PFSK-1 (cell line): ENCODE measurements around the gene PAX8.

Source experiments
- POLR2AphosphoS5 ChIP-seq: IDR thresholded peaks from 2 replicates; pipeline ENCODE4 v1.6.1; 2012; ENCODE audit warnings: low read depth, mild to moderate bottlenecking, control low read depth, low read length, moderate library complexity
- SIN3A ChIP-seq: IDR thresholded peaks from 2 replicates; pipeline ENCODE4 v1.6.1; 2012; ENCODE audit warnings: mild to moderate bottlenecking, low read length, moderate library complexity, borderline replicate concordance; ENCODE audit not compliant: insufficient read depth
- TAF1 ChIP-seq: IDR thresholded peaks from 2 replicates; pipeline ENCODE4 v1.6.1; 2012; ENCODE audit warnings: low read length, control low read depth, borderline replicate concordance; ENCODE audit not compliant: insufficient read depth

DNA sequence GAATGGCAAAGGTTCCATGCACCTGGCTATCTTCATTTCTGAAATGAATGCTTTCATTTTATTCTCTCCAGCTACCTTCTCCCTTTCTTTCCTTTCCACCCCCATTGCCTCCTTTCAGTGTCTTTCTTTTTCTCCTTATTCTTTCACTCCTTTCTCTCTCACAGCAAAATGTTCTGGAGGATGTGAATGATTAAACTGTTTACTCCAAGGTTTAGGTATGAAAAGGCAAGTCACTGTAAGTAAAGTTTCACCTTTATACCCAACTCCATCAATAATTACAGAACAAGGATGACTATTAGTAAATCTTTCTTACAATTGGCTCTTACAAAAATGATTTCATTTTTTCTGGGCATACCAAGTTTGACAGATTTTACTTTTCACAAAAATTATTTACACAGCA is 4.3 kb downstream of the PAX8 start:
- TF ChIP-seq TAF1, result no peak
- TF ChIP-seq SIN3A, result no peak
- TF ChIP-seq POLR2AphosphoS5, result no peak
